GM20000 (cell line): Measurements from ENCODE around the gene PCARE.

Source experiments
- DNase-seq: peaks from one replicate; pipeline ENCODE4 v3.0.0; 2012; ENCODE audit warnings: low spot score
- CTCF ChIP-seq: IDR thresholded peaks from 2 replicates; pipeline ENCODE4 v1.5.1; 2012; ENCODE audit warnings: mild to moderate bottlenecking, control low read depth; ENCODE audit errors: extremely low read depth, missing control alignments

PCARE gene

GRCh38 chr2:29024882-29025430, 49.4 kb downstream of the PCARE start:
- no peak for TF ChIP-seq CTCF
- no peak for DNase-seq

DNA sequence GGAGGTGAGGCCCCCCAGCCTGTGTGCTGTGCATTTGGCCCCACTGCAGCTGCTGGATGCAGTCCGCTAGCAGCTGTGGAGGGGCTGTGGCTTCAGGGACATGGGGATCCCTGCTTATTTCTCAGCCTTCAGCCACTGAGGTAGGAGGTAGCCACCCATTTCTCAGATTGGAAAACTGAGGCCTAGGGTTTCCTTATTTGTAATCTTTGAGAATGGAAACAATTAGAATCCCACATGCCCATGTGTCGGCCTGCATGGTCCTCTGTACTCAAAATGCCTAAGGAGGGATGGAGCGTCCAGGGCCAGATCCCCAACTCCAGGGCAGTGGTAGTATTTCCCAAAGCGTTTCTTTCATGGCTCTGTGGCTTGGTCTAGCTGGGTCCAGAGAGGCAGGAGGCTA, 51.1 kb downstream of the PCARE start:
- no peak for DNase-seq
- TF ChIP-seq CTCF = no peak

DNA sequence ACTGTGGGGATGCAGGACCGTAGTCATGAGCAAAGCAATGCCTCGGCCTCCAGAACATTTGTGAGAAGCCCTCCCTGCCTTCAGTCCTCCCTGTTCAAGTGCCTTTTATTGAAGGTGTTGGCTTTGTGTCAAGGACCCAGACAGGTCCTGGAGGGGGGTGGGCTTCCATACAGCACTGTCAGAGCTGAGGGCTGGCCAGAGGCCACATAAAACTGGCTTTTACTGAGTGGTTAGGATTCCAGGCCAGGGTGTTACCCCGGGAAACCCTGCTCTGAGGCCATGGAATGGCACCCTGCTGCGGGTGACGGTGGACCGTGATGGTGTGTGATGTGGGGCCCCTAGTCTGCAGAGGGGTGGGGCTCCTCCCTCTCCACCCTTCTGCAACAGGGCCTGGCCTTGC, 51.6 kb downstream of the PCARE start:
- TF ChIP-seq CTCF = no peak
- DNase-seq = no peak

DNA sequence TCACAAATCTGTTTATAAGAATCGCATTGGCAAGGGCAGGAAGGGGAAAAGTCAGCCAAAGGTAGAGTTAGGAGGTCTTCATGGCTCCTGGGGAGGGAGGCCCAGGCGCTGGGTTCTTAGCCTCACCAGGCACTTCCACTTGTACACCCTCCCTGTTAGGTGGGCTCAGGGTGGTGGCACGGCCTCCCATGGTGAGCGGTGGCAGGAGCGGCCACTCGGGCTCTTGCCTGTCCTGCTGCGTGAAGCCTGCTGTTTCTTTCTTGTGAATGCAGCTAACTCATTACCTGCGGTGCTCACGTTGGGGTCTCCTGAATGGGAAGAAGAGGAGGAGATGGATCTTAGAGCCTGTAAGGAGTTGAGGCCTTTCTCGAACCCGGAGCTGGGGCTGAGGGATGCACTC, 52.4 kb downstream of the PCARE start:
- DNase-seq = no peak
- TF ChIP-seq CTCF = no peak

DNA sequence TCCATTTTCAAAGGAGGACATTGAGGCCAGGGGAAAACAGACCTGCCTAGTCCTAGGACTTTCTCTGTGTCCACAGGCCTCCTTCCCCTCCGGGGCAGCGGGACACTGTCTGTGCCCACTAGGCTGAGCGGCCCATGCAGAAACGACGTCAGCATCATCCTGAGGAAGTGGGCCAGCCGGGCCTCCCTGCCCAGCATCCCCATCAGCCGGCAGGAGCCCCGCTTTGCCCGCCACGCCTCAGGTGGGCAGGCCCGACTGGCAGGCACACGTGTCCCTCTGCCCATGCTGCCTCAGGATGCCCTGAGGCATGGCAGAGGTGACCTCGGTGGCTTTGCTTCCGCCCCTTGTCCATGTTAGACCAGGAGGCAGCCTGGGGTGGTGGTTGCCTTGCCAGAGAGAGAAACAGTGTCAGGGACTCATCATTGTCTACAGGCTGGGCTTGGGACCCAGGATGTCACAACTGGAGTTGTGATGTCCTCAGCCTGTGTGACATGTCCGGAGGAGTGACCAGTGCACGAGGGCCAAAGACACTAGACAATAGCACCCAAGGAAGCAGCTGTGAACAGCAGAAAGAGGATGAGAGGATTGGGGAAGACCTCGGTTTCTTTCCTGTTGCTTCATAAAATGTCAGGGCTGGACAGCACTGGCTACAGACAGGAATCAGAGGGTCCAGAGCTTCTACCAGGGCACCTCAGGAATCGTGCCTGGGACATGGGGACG, 56.4 kb downstream of the PCARE start:
- no peak for DNase-seq
- no peak for TF ChIP-seq CTCF

GRCh38 chr2:29016504-29016903, 57.8 kb downstream of the PCARE start:
- TF ChIP-seq CTCF = no peak
- DNase-seq = no peak

- TF ChIP-seq CTCF = no peak
Measured at GRCh38 chr2:29015701-29016470, 58.4 kb downstream of the PCARE start.

More at GRCh38 chr2:29015701-29016470, 58.4 kb downstream of the PCARE start:
- no peak for DNase-seq
